SIG-M5 (cell line): ENCODE data around the gene SLC13A2.

Source experiments
- DNase-seq: peaks from one replicate; lab custom pipeline; 2025; lab: John Stamatoyannopoulos, UW

The SLC13A2 gene

DNA sequence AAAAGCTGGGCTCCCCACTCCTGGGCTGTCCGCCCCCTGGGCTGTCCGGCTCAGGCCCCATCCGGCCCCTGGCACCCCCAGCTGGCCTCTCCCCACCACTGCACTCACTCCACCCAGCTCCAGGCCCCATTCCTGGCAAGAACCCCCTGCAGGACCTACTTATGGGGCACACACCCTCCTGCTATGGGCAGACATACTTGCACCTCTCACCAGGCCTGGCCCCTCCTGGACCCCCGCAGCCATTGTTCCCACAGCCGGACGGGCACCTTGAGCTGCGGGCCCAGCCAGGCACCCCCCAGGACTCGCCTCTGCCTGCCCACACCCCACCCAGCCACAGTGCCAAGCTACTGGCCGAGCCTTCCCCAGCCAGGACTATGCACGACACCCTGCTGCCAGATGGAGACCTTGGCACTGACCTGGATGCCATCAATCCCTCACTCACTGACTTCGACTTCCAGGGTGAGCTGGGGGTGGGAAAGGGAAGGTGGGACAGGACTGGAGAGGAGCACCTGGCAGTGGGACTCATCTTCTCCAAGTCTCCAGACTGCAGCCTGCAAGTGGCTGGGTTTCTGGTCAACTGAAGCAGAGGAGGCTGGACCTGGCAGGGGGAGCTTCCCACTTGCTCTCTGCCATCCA, 61.4 kb downstream of the SLC13A2 start:
- no peak for DNase-seq

GRCh38 chr17:28536532-28537218, 63.2 kb downstream of the SLC13A2 start:
- no peak for DNase-seq

DNA sequence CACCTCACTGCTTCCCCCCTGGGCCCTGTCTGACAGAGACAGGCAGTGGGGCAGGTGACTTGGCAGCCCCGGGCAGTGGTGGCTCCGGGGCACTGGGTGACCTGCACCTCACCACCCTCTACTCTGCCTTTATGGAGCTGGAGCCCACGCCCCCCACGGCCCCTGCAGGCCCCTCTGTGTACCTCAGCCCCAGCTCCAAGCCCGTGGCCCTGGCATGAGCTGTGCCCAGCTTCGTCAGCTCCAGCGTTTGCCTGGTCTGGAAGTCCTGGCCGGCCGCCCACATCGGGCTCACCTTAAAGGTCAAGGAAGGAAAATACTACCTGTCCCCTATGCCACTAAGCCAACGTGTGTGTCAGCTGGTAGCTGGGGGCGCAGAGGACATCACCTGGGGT, 63.8 kb downstream of the SLC13A2 start:
- DNase-seq = no peak

DNA sequence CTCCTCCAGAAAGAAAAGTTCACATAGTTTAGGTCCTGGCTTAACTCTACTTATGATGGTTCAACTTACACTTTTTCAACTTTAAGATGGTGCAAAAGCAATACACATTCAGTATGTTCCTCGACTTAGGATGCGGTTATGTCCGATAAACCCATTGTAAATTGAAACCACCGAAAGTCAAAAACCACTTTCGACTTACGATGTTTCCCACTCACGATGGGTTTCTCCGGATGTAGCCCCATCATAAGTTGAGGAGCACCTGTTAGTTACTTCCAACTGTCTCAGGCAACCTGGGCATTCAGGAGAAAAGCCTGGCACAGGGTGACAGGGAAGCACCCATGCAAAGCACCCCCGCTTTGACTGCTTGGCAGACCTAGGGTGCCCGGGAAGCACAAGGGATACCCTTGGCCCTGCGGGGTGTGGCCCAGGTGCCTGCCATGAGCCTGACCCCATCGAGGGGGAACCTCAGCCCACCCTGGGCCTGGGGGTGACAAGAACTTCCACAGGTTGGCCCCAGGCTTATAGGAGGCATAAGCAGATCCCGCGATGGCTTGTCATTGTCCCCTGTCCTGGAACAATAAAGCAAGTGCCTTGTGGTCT, 65.0 kb downstream of the SLC13A2 start:
- no peak for DNase-seq

- DNase-seq = no peak
Observed at GRCh38 chr17:28540231-28540630, 66.8 kb downstream of the SLC13A2 start.

- DNase-seq = no peak
Observed at GRCh38 chr17:28541439-28541838, 68.0 kb downstream of the SLC13A2 start.

- DNase-seq = no peak
Observed at GRCh38 chr17:28544402-28545140, 71.1 kb downstream of the SLC13A2 start.

DNA sequence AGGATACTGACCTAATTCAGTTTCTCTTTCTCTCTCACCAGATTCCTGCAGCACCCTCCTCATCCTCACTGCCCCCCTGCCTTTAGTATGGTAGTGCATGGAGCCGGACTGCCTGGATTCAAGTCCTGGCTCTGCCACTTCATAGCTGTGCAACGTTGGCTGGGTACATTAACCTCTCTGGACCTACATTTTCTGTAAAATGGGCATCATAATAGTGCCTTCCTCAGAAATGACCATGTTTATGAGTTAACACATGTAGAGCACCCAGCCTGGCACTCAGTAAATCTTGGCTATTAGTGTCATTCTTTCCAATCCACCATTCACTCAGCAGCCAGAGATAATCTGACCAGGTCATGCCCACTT, 71.7 kb downstream of the SLC13A2 start:
- DNase-seq = no peak

DNA sequence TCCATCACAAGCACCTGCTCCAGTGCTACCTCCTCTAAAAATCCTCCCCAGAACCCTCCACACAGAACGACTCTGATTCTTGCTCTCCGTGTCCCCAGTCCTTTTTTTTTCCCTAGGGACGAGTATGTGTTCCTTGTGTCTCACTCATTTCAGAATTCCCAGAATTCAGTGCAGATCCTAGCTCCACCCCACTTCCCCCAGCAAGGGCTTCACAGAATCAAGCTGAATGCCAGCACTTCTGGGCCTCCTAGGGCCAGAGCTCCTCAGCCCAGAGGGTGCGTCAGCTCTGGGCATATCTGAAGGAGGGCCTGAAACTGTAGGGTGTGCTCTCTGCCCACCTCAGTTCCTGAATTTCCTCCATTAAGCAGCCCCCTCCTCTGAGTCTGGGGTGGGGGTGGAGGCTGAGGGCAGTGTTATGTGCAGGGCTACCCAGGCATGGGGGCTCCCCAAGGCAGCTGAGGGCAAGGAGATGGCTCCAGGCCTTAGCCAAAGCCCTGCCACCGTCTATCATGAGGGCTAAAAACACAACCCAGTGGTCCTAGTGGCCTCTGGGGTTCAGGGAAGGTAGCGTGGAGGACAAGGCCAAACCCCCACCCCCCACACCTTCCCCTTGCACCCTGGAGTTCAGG, 72.5 kb downstream of the SLC13A2 start:
- DNase-seq = no peak

DNA sequence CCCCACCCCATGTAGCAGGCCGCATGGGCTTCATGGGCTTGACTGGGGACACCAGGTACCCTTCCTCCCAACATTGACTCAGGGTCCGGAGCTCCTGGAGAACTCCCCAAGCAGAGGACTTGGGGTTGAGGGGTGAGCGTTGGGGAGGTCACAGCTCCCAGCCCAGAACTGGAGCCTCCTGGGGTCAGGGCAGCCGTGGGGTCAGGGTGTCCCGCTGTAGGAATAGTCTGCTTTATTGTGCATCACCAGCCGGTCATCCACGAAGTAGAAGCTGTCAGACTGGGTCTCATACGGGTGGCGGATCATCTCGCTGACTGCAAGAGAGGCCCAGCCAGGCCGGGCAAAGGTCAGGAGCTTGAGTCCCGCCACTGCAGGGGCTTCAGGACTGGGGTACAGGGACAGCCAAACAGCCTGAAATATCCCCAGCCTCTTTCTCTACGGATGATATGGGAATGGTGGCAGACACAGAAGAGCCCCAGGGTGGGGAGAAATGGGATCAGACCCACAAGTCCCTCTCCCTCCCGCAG, 73.7 kb downstream of the SLC13A2 start:
- DNase-seq = no peak
